Right renal pelvis (tissue), 4 donors: Measurements from ENCODE around the gene CBARP. TPM values are rescaled to one million over a fixed set of nuclear protein-coding genes. Genes with fewer than 3 reads are reported as not detected.
"Not testable (repeated sequence)": the region's sequence is repeated elsewhere in the genome, so short reads cannot be mapped to it uniquely, and the experiment has no call there.

Source experiments
- DNase-seq, 4 donors: peaks; one replicate each; pipeline ENCODE4 v3.0.0-alpha.2; 2013; ENCODE audit warnings: low read depth in 4 of 4, low spot score in 3 of 4, missing footprints in 1 of 4
- polyA plus RNA-seq, 4 donors: library from polyadenylated mRNA; unstranded; fragments of 120-200 nt; gene quantifications; one replicate each; pipeline ENCODE4 v1.2.1, GENCODE V29; 2013; ENCODE audit not compliant: insufficient read length in 4 of 4

CBARP gene
- polyA plus RNA-seq, 4 donors, result 1.6 to 5.3 (median 1.7) TPM

- no peak for DNase-seq
Observed at GRCh38 chr19:1254530-1255185, 16.9 kb upstream of the CBARP start.

GRCh38 chr19:1254081-1254527 lies 16.3 kb upstream of the CBARP start:
- DNase-seq, result no peak

GRCh38 chr19:1253514-1254080 lies 15.8 kb upstream of the CBARP start:
- DNase-seq, result no peak

- no peak for DNase-seq
Observed at GRCh38 chr19:1252821-1253513, 15.2 kb upstream of the CBARP start.

GRCh38 chr19:1252221-1252820 lies 14.5 kb upstream of the CBARP start:
- DNase-seq, result no peak

- no peak for DNase-seq
Observed at GRCh38 chr19:1251330-1252220, 13.8 kb upstream of the CBARP start.

- DNase-seq, result no peak
Observed at GRCh38 chr19:1250437-1251260, 12.8 kb upstream of the CBARP start.

- DNase-seq, result no peak
Observed at GRCh38 chr19:1249990-1250436, 12.2 kb upstream of the CBARP start.

GRCh38 chr19:1249298-1249989 lies 11.6 kb upstream of the CBARP start:
- DNase-seq, result peak; percentile 93 to 96 (median 94)

GRCh38 chr19:1248786-1249297 lies 11.0 kb upstream of the CBARP start:
- DNase-seq, result no peak

- DNase-seq, result no peak
Observed at GRCh38 chr19:1248139-1248785, 10.5 kb upstream of the CBARP start, which contains the start of gene MIDN. TSS of gene MIDN (plus strand) at chr19:1248583. CDS start at chr19:1250297, 1,714 bp downstream.

- no peak for DNase-seq
Observed at GRCh38 chr19:1247748-1248138, 9.9 kb upstream of the CBARP start.

GRCh38 chr19:1246265-1247087 lies 8.7 kb upstream of the CBARP start:
- DNase-seq, result not testable (repeated sequence)

- no peak for DNase-seq
Observed at GRCh38 chr19:1245494-1246264, 7.9 kb upstream of the CBARP start.

GRCh38 chr19:1244693-1245451 lies 7.1 kb upstream of the CBARP start:
- DNase-seq, result no peak
